Hematopoietic multipotent progenitor cell treated with erythropoietin and hydrocortisone succinate and interleukin-3 and kit ligand, for 15 days (in vitro differentiated cells): ENCODE data around the gene SLC25A22.
A peak's percentile ranks its signal among the peaks of the same experiment; 100 is the strongest.

Source experiments
- DNase-seq: peaks from one replicate; pipeline ENCODE4 v3.0.0-alpha.2; 2015; ENCODE audit warnings: low spot score

Gene SLC25A22

GRCh38 chr11:771617-772204, 26.4 kb downstream of the SLC25A22 start:
- no peak for DNase-seq

GRCh38 chr11:770642-771616, 27.2 kb downstream of the SLC25A22 start:
- DNase-seq: no peak

GRCh38 chr11:769887-770641, 28.0 kb downstream of the SLC25A22 start:
- no peak for DNase-seq

- DNase-seq: no peak
Observed at GRCh38 chr11:767238-767637, 30.8 kb downstream of the SLC25A22 start.

GRCh38 chr11:766936-767210, 31.2 kb downstream of the SLC25A22 start:
- no peak for DNase-seq

GRCh38 chr11:766106-766935, 31.8 kb downstream of the SLC25A22 start:
- no peak for DNase-seq

GRCh38 chr11:765802-766091, 32.3 kb downstream of the SLC25A22 start:
- DNase-seq: no peak

GRCh38 chr11:765025-765801, 32.9 kb downstream of the SLC25A22 start:
- peak; percentile 75 for DNase-seq

- DNase-seq: no peak
Observed at GRCh38 chr11:764322-765024, 33.6 kb downstream of the SLC25A22 start.

- no peak for DNase-seq
Observed at GRCh38 chr11:763549-764321, 34.3 kb downstream of the SLC25A22 start.

GRCh38 chr11:763073-763463, 35.0 kb downstream of the SLC25A22 start:
- no peak for DNase-seq

- DNase-seq: peak; percentile 49
Observed at GRCh38 chr11:762421-763072, 35.5 kb downstream of the SLC25A22 start.

- DNase-seq: no peak
Observed at GRCh38 chr11:761526-762108, 36.5 kb downstream of the SLC25A22 start.

GRCh38 chr11:760236-760635, 37.8 kb downstream of the SLC25A22 start:
- DNase-seq: no peak

GRCh38 chr11:749731-750130, 48.4 kb downstream of the SLC25A22 start:
- peak; percentile 12 for DNase-seq

- no peak for DNase-seq
Observed at GRCh38 chr11:748007-748359, 50.1 kb downstream of the SLC25A22 start.

GRCh38 chr11:747158-748006, 50.7 kb downstream of the SLC25A22 start, which contains the start of gene TALDO1:
Gene TALDO1, plus strand, starts transcription at chr11:747464. Its CDS starts 18 bp downstream, at chr11:747482.
- peak; percentile 94 for DNase-seq
